Breast epithelium (tissue), 4 donors: ENCODE results near the gene PLXNA4. TPM values are rescaled to one million over a fixed set of nuclear protein-coding genes. Genes with fewer than 3 reads are reported as not detected.

Experiments
- DNase-seq, 2 donors: peaks; one replicate each; pipeline ENCODE4 v3.0.0-alpha.2; 2019; ENCODE audit warnings: low spot score in 2 of 2
- H3K27ac ChIP-seq, 2 donors: fragments of 200-600 bp; sonication (generic) in 1 of 2; one replicate each; pipeline ENCODE4 v1.5.1; 2016 to 2019; ENCODE audit warnings: mild to moderate bottlenecking in 1 of 2
- H3K27me3 ChIP-seq, 2 donors: fragments of 200-600 bp; sonication (generic) in 1 of 2; one replicate each; pipeline versions ENCODE4 v1.5.1 to v1.6.0; 2017 to 2019; ENCODE audit warnings: control low read depth in 1 of 2, mild to moderate bottlenecking in 1 of 2
- H3K36me3 ChIP-seq: fragments of 200-600 bp; one replicate; pipeline ENCODE4 v1.5.1; 2019
- H3K4me1 ChIP-seq, 2 donors: fragments of 200-600 bp; sonication (generic); one replicate each; pipeline ENCODE4 v1.5.1; 2016 to 2019; ENCODE audit warnings: control low read depth in 1 of 2
- H3K4me3 ChIP-seq, 3 donors: fragments of 200-600 bp; sonication (generic); 1 replicate in 2 of 3; 2 replicates in 1 of 3; pipeline ENCODE4 v1.5.1; 2016 to 2019; ENCODE audit warnings: mild to moderate bottlenecking in 3 of 3, moderate library complexity in 2 of 3
- H3K9me3 ChIP-seq, 2 donors: fragments of 200-600 bp; sonication (generic) in 1 of 2; one replicate each; pipeline ENCODE4 v1.5.1; 2016 to 2019; ENCODE audit warnings: control low read depth in 1 of 2
- CTCF ChIP-seq, 3 donors: fragments of 450-650 bp; IDR thresholded peaks; one replicate each; pipeline ENCODE4 v1.5.1; 2016 to 2017; ENCODE audit warnings: antibody characterized with exemption in 3 of 3, mild to moderate bottlenecking in 3 of 3, moderate library complexity in 3 of 3
- POLR2A ChIP-seq: fragments of 450-650 bp; IDR thresholded peaks from one replicate; pipeline ENCODE4 v1.6.1; 2016; ENCODE audit warnings: antibody characterized with exemption, mild to moderate bottlenecking, moderate library complexity
- POLR2AphosphoS5 ChIP-seq, 3 donors: sonication (generic); formaldehyde crosslinking; IDR thresholded peaks; one replicate each; pipeline ENCODE4 v1.6.1; 2017; ENCODE audit warnings: antibody characterized with exemption in 3 of 3
- intact Hi-C: fragments of 100-400 bp; cut with DNase I; formaldehyde crosslinking; loops from one replicate; pipeline ENCODE4 v1.15.1; 2023; ENCODE audit warnings: low total_unique reads
- total RNA-seq, 3 donors: library from RNA; depleted of rRNA; stranded (reverse); fragments of >200 nt; gene quantifications; one replicate each; pipeline ENCODE4 v1.1.0, GENCODE V29; 2016

The PLXNA4 gene
- total RNA-seq, 3 donors from 2014 or later: 7.2 to 32.5 (median 26.2) TPM

DNA sequence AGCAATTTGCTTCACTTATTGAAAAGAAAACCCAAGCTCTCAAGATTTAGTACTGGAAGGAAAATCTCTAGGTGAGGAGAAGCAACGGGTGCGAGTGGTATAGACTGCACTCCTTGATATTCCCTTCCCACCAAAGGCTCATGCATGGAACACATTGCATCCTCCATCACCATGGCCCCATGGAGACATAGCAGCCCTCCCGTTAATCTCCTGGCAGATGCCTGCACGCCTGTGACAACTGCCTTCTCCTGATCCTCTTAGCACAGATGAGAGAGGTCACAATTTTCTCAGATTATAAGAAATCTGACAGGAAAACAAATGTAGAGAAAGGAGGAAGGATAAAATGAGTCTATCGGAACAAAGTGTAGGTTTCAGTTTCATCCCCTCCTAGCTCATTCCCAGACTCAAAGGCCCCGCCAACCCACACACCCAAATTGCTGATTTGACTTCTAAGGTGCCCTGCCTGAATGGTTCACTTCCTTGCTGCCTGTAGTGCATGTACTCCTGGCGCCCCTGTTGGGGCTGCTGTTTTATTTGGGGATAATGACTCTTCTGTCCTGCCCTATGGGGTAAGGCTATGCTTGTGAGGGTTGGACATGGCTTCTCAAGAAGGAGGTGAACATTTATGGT is 50.0 kb downstream of the PLXNA4 start:
- Histone ChIP-seq H3K27ac (no peak overlapping the region), H3K27me3 (no peaks in the 10 kb centered on the region), H3K4me3 (no peak overlapping the region), H3K36me3 (no peaks in the 10 kb centered on the region), H3K9me3 (no peaks in the 10 kb centered on the region), H3K4me1 (no peaks in the 10 kb centered on the region)
- no peak for DNase-seq
- intact Hi-C loops: no loop called here
- no peak for TF ChIP-seq CTCF (IDR thresholded peaks at IDR 0.05)
- no peak for TF ChIP-seq POLR2AphosphoS5 (IDR thresholded peaks at IDR 0.05)
- no peak for TF ChIP-seq POLR2A

DNA sequence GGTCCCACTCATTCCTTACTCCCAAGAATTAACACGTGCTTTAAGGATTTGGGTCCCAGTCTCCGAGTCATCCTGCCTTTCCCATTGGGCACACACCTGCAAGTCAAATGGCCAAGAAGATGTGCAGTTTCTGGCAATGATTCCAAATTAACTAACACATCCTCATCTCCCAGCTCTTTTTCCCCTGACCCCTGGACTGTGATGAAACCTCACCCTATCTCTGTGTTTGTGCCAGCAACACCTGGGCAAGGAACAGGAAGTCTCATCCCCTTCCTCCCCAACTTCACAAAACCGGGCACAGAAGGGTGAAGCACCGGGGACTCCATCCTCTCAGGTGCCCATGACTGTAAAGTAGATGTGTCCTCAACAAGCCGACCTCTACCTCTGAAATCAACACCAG is 54.8 kb downstream of the PLXNA4 start:
- Histone ChIP-seq H3K4me3 (no peak overlapping the region), H3K27me3 (no peaks in the 10 kb centered on the region), H3K9me3 (no peaks in the 10 kb centered on the region), H3K4me1 (no peaks in the 10 kb centered on the region), H3K27ac (no peak overlapping the region), H3K36me3 (no peaks in the 10 kb centered on the region)
- intact Hi-C loops: no loop called here
- TF ChIP-seq CTCF (IDR thresholded peaks at IDR 0.05) (no peak), POLR2AphosphoS5 (IDR thresholded peaks at IDR 0.05) (no peak), POLR2A (no peak)
- no peak for DNase-seq

DNA sequence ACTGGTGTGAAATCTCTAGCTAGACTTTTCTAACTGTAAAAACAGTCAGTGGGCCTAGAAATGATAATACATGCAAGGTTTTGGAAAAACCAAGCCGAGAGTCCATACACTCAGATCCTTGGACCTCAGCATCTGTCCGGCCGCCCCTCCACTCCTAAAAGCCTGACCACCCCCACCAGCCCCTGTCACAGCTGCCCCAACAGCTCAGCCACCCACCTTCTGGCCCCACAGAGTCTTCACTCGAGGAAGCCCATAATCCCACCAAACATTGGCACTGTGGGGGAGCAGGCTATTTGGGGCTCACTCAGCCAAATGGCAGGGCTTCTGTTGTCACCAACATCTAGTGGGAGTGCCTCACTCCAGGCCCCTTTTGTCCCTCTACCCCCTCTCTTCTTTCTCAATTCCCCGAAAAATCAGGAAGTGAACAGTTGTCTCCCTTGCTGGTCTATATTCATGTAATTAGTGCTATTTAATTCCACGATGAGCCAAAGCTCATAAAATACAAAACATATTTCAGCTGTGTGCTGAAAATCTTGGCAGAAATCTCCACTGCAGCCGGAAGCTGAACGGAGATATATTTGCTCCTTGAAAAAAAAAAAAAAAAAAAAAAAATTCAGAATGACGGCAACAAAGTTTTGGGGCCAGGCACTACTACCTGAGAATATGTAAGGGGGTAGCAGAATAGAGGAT is 55.5 kb downstream of the PLXNA4 start:
- no peak for DNase-seq
- intact Hi-C loops: no loop called here
- TF ChIP-seq POLR2A (no peak), CTCF (IDR thresholded peaks at IDR 0.05) (no peak), POLR2AphosphoS5 (IDR thresholded peaks at IDR 0.05) (no peak)
- Histone ChIP-seq H3K36me3 (no peaks in the 10 kb centered on the region), H3K27ac (no peak overlapping the region), H3K4me1 (no peaks in the 10 kb centered on the region), H3K27me3 (no peaks in the 10 kb centered on the region), H3K9me3 (no peaks in the 10 kb centered on the region), H3K4me3 (no peak overlapping the region)

DNA sequence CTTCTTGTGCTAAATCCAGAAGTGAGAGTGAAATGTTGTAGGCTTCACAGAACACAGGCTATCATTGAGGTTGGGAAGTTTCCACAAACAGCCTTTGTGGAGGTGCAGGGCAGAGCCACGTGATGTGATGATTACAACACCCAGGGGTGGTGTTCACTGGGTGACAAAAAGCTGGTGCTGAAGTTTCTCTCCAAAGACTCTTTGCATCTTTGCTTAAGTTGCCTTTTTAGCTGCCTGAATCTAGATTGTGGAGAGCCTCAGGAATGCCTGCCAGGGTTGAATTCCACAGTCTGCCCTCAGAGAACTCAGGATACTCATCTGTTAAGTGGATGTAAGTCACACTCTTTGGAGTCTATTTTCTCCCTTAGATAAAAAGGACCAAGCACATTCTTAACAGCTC is 56.3 kb downstream of the PLXNA4 start:
- no peak for DNase-seq
- Histone ChIP-seq H3K27ac (no peak overlapping the region), H3K4me1 (no peaks in the 10 kb centered on the region), H3K9me3 (no peaks in the 10 kb centered on the region), H3K36me3 (no peaks in the 10 kb centered on the region), H3K27me3 (no peaks in the 10 kb centered on the region), H3K4me3 (no peak overlapping the region)
- no peak for TF ChIP-seq POLR2A
- no peak for TF ChIP-seq CTCF (IDR thresholded peaks at IDR 0.05)
- no peak for TF ChIP-seq POLR2AphosphoS5 (IDR thresholded peaks at IDR 0.05)
- intact Hi-C loops: no loop called here

DNA sequence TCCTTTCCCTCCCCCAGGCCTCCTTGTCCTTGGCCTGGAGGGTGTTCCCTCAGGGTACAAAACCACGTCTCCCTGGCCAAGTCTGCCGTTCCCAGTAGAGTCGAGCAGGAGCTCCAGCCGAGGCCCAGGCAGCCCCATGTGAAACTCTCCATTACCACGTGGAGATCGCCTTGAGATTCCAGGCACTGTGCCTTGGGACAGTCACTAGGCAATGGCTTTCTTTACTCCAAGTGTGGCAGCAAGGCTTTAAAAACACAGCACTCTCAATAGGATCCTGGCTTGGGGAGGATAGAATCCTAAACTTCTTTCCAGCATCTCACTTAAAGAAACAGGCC is 57.5 kb downstream of the PLXNA4 start:
- H3K4me3 ChIP-seq: no peak overlapping the region
- intact Hi-C loops: no loop called here
- no peaks in the 10 kb centered on the region for H3K9me3 ChIP-seq
- no peak for DNase-seq
- H3K27ac ChIP-seq: no peak overlapping the region
- H3K36me3 ChIP-seq: no peaks in the 10 kb centered on the region
- no peak for TF ChIP-seq POLR2AphosphoS5 (IDR thresholded peaks at IDR 0.05)
- H3K4me1 ChIP-seq: no peaks in the 10 kb centered on the region
- H3K27me3 ChIP-seq: no peaks in the 10 kb centered on the region
